HFF-Myc (cell line): ENCODE measurements around the gene IGSF9.

ENCODE experiments used
- DNase-seq: peaks from one replicate; pipeline ENCODE4 v3.0.0-alpha.2; 2011; ENCODE audit warnings: low read depth; ENCODE audit errors: extremely low read depth
- H3K4me3 ChIP-seq: replicated peaks from 2 replicates; pipeline ENCODE4 v1.5.1; 2011; ENCODE audit warnings: low read depth, mild to moderate bottlenecking, control low read depth, low read length
- TF ChIP-seq, protein P1 (sequence below): IDR thresholded peaks from 2 replicates; pipeline ENCODE4 v1.5.1; 2012; ENCODE audit warnings: mild to moderate bottlenecking, low read depth, low read length, control low read depth; ENCODE audit errors: missing control alignments

Gene IGSF9

GRCh38 chr1:159942632-159943277 lies 2.7 kb downstream of the IGSF9 start:
- TF ChIP-seq, protein P1, sequence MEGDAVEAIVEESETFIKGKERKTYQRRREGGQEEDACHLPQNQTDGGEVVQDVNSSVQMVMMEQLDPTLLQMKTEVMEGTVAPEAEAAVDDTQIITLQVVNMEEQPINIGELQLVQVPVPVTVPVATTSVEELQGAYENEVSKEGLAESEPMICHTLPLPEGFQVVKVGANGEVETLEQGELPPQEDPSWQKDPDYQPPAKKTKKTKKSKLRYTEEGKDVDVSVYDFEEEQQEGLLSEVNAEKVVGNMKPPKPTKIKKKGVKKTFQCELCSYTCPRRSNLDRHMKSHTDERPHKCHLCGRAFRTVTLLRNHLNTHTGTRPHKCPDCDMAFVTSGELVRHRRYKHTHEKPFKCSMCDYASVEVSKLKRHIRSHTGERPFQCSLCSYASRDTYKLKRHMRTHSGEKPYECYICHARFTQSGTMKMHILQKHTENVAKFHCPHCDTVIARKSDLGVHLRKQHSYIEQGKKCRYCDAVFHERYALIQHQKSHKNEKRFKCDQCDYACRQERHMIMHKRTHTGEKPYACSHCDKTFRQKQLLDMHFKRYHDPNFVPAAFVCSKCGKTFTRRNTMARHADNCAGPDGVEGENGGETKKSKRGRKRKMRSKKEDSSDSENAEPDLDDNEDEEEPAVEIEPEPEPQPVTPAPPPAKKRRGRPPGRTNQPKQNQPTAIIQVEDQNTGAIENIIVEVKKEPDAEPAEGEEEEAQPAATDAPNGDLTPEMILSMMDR = no peak
- no peak for DNase-seq

DNA sequence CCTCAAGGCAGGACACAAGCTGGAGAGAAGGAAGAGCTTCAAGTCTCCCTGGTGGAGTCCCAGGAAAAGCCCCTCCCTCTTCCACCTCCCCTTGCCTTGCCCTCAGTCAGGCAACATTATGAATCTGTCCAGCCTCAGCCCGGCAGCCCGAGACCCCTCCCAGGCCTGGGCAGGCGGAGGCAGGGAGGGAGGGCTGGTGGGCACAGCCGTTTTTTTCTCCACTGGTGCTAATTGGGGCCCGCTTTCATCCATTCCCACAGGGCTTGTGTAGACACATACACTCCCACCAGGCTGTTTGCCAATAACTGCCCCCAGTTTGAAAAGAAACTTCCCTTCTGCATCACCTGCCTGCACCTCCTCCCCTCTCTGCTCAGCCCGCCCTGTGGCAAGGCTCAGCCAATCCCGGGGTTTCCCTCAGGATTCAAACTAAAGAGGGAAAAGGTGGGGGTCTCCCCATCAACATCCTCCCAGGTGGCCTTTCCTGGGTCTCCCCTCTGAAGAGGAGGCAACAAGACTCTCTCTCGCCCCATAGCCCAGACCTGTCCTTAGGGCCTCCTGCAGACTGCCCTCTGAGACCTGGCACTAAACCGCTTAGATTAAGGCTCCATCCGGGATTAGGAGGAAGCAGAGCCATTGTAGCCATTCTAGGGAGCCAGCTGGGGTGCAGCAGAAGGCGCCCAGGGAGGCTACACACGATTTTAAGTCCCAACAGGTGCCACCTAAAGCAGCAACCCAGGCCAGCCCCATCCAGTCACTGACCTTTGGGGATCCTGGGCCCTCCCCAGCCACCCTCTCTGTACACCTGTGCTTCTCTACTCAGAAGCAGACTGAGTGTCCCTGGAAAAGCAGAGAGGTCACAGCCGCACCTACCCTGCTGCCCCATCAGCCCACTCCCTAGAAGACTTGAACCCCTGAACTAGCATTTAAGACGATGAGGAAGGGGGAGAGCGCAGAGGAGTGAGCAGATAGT lies 3.5 kb downstream of the IGSF9 start:
- no peak overlapping the region for H3K4me3 ChIP-seq
- no peak for DNase-seq
- TF ChIP-seq, protein P1 = no peak

More at GRCh38 chr1:159942632-159943277, 2.7 kb downstream of the IGSF9 start:
- H3K4me3 ChIP-seq = no peak overlapping the region

- no peak overlapping the region for H3K4me3 ChIP-seq
- TF ChIP-seq, protein P1 = no peak
- DNase-seq = no peak
These were observed 4.3 kb downstream of the IGSF9 start for GRCh38 chr1:159941141-159941540.

- TF ChIP-seq, protein P1 = no peak
- no peak for DNase-seq
- no peak overlapping the region for H3K4me3 ChIP-seq
These were observed 5.3 kb downstream of the IGSF9 start for GRCh38 chr1:159940006-159940620.

DNA sequence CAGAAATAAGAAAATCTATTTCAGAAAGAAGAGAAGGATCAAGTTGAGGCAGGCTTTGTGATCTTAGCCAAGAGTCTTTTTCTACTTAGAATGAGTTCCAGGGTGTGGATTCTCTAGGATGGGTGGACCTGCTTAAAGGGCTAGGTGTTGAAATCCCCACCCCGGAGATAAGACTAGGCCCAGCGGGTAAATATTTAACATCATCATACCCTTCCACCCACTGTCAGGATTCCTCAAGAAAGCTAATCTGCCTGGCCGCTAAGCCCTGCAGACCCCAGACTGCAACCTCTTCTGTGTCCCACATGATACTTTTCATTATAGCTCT lies 5.8 kb downstream of the IGSF9 start:
- TF ChIP-seq, protein P1 = no peak
- H3K4me3 ChIP-seq = no peak overlapping the region
- DNase-seq = no peak

- no peak overlapping the region for H3K4me3 ChIP-seq
- no peak for DNase-seq
- TF ChIP-seq, protein P1 = no peak
These were observed 6.3 kb downstream of the IGSF9 start for GRCh38 chr1:159938905-159939677.
